WTC11 (cell line): ENCODE data around the gene GHITM. TPM values are rescaled to one million over a fixed set of nuclear protein-coding genes. Genes with fewer than 3 reads are reported as not detected.

Experiments
- ATAC-seq: fragments of 200-7000 bp; cut with Tn5 transposase; 2 replicates; pipeline ENCODE4 v1.10.0; 2021; ENCODE audit warnings: mild to moderate bottlenecking, moderate library complexity
- CTCF ChIA-PET: fragments of 300-600 bp; sonication (Branson Sonifier 250); formaldehyde crosslinking; loops from one replicate; lab custom pipeline; 2021; ENCODE audit warnings: antibody characterized with exemption; lab: Charles Lee
- POLR2A ChIA-PET: fragments of 350-600 bp; sonication (Branson Sonifier 250); formaldehyde crosslinking; loops from one replicate; lab custom pipeline; 2021; ENCODE audit warnings: antibody characterized with exemption; lab: Charles Lee
- DNase-seq: peaks from one replicate; pipeline ENCODE4 v3.0.0; 2021; ENCODE audit warnings: low spot score
- H3K27ac Mint-ChIP-seq: 2 replicates; pipeline ENCODE4 v1.8.0; 2021; ENCODE audit warnings: mixed read lengths
- H3K27me3 Mint-ChIP-seq: 2 replicates; pipeline ENCODE4 v1.8.0; 2021; ENCODE audit warnings: low read depth, mild to moderate bottlenecking, moderate library complexity, mixed read lengths
- H3K36me3 Mint-ChIP-seq: 2 replicates; pipeline ENCODE4 v1.8.0; 2021; ENCODE audit warnings: mixed read lengths
- H3K4me1 Mint-ChIP-seq: 2 replicates; pipeline ENCODE4 v1.8.0; 2022; ENCODE audit warnings: mixed read lengths
- H3K4me3 Mint-ChIP-seq: 2 replicates; pipeline ENCODE4 v1.8.0; 2021; ENCODE audit warnings: mild to moderate bottlenecking, moderate library complexity, mixed read lengths
- H3K9me3 Mint-ChIP-seq: 2 replicates; pipeline ENCODE4 v1.8.0; 2021; ENCODE audit warnings: mixed read lengths
- EMX1 ChIP-seq: fragments of 250-450 bp; sonication (Bioruptor Pico); IDR thresholded peaks from 2 replicates; pipeline ENCODE4 v1.8.0; 2021; ENCODE audit warnings: mild to moderate bottlenecking
- ETV6 ChIP-seq: sonication (generic); formaldehyde crosslinking; IDR thresholded peaks from 2 replicates; pipeline ENCODE4 v1.8.1; 2022; ENCODE audit warnings: mild to moderate bottlenecking, missing genetic modification reagents
- GTF2I ChIP-seq: fragments of 250-450 bp; sonication (Bioruptor Pico); conservative IDR thresholded peaks from 2 replicates; pipeline ENCODE4 v1.4.0; 2021; ENCODE audit warnings: mild to moderate bottlenecking
- IRF1 ChIP-seq: sonication (generic); formaldehyde crosslinking; IDR thresholded peaks from 2 replicates; pipeline ENCODE4 v1.8.0; 2023; ENCODE audit warnings: missing genetic modification reagents
- JAZF1 ChIP-seq: fragments of 250-450 bp; sonication (Bioruptor Pico); IDR thresholded peaks from 2 replicates; pipeline ENCODE4 v1.9.0; 2021; ENCODE audit warnings: moderate library complexity, mild to moderate bottlenecking, inconsistent platforms
- RELA ChIP-seq: sonication (generic); formaldehyde crosslinking; IDR thresholded peaks from 2 replicates; pipeline ENCODE4 v1.8.1; 2022; ENCODE audit warnings: missing genetic modification reagents, mild to moderate bottlenecking, borderline replicate concordance
- TEAD1 ChIP-seq: sonication (generic); formaldehyde crosslinking; IDR thresholded peaks from 2 replicates; pipeline ENCODE4 v1.8.0; 2022; ENCODE audit warnings: mild to moderate bottlenecking, missing genetic modification reagents
- ZBTB21 ChIP-seq: sonication (generic); formaldehyde crosslinking; IDR thresholded peaks from 2 replicates; pipeline ENCODE4 v1.8.1; 2023; ENCODE audit warnings: mild to moderate bottlenecking, missing genetic modification reagents, borderline replicate concordance
- ZNF121 ChIP-seq: sonication (generic); formaldehyde crosslinking; IDR thresholded peaks from 2 replicates; pipeline ENCODE4 v1.8.0; 2023; ENCODE audit warnings: missing genetic modification reagents
- ZNF138 ChIP-seq: sonication (generic); formaldehyde crosslinking; conservative IDR thresholded peaks from 2 replicates; pipeline ENCODE4 v1.8.1; 2022; ENCODE audit warnings: mild to moderate bottlenecking, moderate library complexity, missing genetic modification reagents
- ZNF219 ChIP-seq: sonication (generic); formaldehyde crosslinking; IDR thresholded peaks from 2 replicates; pipeline ENCODE4 v1.8.0; 2023; ENCODE audit warnings: missing genetic modification reagents, mild to moderate bottlenecking, borderline replicate concordance
- ZNF425 ChIP-seq: fragments of 250-450 bp; sonication (Bioruptor Pico); conservative IDR thresholded peaks from 2 replicates; pipeline ENCODE4 v1.9.0; 2021; ENCODE audit warnings: mild to moderate bottlenecking
- ZSCAN18 ChIP-seq: fragments of 250-450 bp; sonication (Bioruptor Pico); IDR thresholded peaks from 2 replicates; pipeline ENCODE4 v2.1.2; 2022; ENCODE audit warnings: mild to moderate bottlenecking, moderate library complexity
- total RNA-seq: library from RNA; stranded (reverse); gene quantifications from 3 replicates; pipeline ENCODE4 v1.2.3, GENCODE V29; 2021
- TF ChIP-seq, protein P1 (sequence below): fragments of 250-450 bp; sonication (Bioruptor Pico); IDR thresholded peaks from 2 replicates; pipeline ENCODE4 v1.9.0; 2021; ENCODE audit warnings: mild to moderate bottlenecking
- TF ChIP-seq, protein P2 (sequence below): sonication (generic); formaldehyde crosslinking; IDR thresholded peaks from 2 replicates; pipeline ENCODE4 v1.8.0; 2022; ENCODE audit warnings: mild to moderate bottlenecking, missing genetic modification reagents
- TF ChIP-seq, protein P3 (sequence below): sonication (generic); formaldehyde crosslinking; conservative IDR thresholded peaks from 2 replicates; pipeline ENCODE4 v1.8.1; 2022; ENCODE audit warnings: mild to moderate bottlenecking, missing genetic modification reagents
- TF ChIP-seq, protein P4 (sequence below): fragments of 250-450 bp; sonication (Bioruptor Pico); IDR thresholded peaks from 2 replicates; pipeline ENCODE4 v1.9.0; 2021; ENCODE audit warnings: moderate library complexity, mild to moderate bottlenecking, inconsistent platforms, borderline replicate concordance
- TF ChIP-seq, protein P5 (sequence below): sonication (generic); formaldehyde crosslinking; IDR thresholded peaks from 2 replicates; pipeline ENCODE4 v1.8.1; 2023; ENCODE audit warnings: mild to moderate bottlenecking, missing genetic modification reagents

Gene GHITM
- total RNA-seq, 1 experiment from 2014 or later: 97.6 TPM

- no peak for TF ChIP-seq IRF1
- TF ChIP-seq TEAD1: no peak
- TF ChIP-seq ZNF425 (CRISPR knock-in tag): no peak
These were observed 3.5 kb upstream of the GHITM start (continued) for GRCh38 chr10:84135836-84136235.

- Mint-ChIP-seq H3K9me3 (no peaks in the 10 kb centered on the region), H3K36me3 (peaks cover 4% of the 10 kb centered on the region), H3K27ac (no peak overlapping the region), H3K4me1 (peaks cover 23% of the 10 kb centered on the region), H3K4me3 (no peak overlapping the region), H3K27me3 (peaks cover 9% of the 10 kb centered on the region)
- DNase-seq: no peak
- ChIA-PET CTCF (interaction anchor here (3.4 kb wide), 1 partner anchor 10 kb away, joined by 29 read pairs; no protein-coding TSS in a partner anchor), POLR2A (no interaction called here)
- no peak for ATAC-seq
- TF ChIP-seq, protein P1, sequence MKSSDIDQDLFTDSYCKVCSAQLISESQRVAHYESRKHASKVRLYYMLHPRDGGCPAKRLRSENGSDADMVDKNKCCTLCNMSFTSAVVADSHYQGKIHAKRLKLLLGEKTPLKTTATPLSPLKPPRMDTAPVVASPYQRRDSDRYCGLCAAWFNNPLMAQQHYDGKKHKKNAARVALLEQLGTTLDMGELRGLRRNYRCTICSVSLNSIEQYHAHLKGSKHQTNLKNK: no peak
- TF ChIP-seq TEAD1 (no peak), EMX1 (CRISPR knock-in tag) (no peak), ZBTB21 (no peak), RELA (CRISPR knock-in tag) (no peak), ZNF138 (CRISPR knock-in tag) (no peak), ZNF219 (no peak), JAZF1 (no peak), ZNF121 (no peak), GTF2I (CRISPR knock-in tag) (no peak), ETV6 (CRISPR knock-in tag) (no peak), ZSCAN18 (CRISPR knock-in tag) (no peak)
- TF ChIP-seq, protein P2, sequence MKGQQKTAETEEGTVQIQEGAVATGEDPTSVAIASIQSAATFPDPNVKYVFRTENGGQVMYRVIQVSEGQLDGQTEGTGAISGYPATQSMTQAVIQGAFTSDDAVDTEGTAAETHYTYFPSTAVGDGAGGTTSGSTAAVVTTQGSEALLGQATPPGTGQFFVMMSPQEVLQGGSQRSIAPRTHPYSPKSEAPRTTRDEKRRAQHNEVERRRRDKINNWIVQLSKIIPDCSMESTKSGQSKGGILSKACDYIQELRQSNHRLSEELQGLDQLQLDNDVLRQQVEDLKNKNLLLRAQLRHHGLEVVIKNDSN (CRISPR knock-in tag): no peak
- TF ChIP-seq, protein P3, sequence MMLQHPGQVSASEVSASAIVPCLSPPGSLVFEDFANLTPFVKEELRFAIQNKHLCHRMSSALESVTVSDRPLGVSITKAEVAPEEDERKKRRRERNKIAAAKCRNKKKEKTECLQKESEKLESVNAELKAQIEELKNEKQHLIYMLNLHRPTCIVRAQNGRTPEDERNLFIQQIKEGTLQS: no peak
- TF ChIP-seq, protein P4, sequence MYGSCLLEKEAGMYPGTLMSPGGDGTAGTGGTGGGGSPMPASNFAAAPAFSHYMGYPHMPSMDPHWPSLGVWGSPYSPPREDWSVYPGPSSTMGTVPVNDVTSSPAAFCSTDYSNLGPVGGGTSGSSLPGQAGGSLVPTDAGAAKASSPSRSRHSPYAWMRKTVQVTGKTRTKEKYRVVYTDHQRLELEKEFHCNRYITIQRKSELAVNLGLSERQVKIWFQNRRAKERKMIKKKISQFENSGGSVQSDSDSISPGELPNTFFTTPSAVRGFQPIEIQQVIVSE (CRISPR knock-in tag): no peak
- TF ChIP-seq, protein P5, sequence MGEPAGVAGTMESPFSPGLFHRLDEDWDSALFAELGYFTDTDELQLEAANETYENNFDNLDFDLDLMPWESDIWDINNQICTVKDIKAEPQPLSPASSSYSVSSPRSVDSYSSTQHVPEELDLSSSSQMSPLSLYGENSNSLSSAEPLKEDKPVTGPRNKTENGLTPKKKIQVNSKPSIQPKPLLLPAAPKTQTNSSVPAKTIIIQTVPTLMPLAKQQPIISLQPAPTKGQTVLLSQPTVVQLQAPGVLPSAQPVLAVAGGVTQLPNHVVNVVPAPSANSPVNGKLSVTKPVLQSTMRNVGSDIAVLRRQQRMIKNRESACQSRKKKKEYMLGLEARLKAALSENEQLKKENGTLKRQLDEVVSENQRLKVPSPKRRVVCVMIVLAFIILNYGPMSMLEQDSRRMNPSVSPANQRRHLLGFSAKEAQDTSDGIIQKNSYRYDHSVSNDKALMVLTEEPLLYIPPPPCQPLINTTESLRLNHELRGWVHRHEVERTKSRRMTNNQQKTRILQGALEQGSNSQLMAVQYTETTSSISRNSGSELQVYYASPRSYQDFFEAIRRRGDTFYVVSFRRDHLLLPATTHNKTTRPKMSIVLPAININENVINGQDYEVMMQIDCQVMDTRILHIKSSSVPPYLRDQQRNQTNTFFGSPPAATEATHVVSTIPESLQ: no peak
These were observed 1.5 kb upstream of the GHITM start for GRCh38 chr10:84137811-84138210.
